ENCODE measurements around the gene MAP3K8.
"Not testable (repeated sequence)": the region's sequence is repeated elsewhere in the genome, so short reads cannot be mapped to it uniquely, and the experiment has no call there.

The MAP3K8 gene

DNA sequence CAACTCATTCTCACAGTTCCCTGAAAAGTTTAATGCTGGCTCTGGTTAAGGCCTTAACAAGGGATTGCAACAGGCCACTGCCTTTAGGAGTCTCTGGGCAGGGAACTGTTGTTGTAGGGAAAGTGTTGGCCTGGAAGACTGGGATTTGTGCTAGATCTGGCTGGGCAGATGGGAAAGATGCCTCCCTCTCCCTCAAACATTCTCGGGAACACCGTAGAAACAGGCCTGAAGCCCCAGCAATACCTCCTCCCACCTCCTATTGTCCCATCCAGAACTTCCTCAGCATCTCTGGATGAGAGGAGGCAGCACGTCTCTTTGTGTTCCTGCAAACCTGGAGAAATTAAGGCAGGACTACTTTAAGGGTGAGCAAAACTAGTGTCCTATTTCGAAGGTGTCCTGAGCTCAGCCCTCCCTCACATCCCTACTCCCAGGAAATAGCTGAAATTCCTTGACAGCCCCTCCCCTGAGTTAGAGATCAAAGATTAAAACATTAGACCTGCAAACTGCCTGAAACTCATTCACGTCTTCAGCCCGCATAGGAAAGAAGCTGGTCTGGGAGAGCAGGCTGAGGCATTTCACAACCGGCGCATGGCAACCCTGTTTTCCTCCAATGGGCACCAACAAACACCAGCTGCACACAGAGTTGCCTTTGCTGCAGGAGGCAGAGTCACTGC lies 10.9 kb upstream of the MAP3K8 start:
- DNase-seq (ENCODE audit: low read depth in 2 of 2) = no peak

DNA sequence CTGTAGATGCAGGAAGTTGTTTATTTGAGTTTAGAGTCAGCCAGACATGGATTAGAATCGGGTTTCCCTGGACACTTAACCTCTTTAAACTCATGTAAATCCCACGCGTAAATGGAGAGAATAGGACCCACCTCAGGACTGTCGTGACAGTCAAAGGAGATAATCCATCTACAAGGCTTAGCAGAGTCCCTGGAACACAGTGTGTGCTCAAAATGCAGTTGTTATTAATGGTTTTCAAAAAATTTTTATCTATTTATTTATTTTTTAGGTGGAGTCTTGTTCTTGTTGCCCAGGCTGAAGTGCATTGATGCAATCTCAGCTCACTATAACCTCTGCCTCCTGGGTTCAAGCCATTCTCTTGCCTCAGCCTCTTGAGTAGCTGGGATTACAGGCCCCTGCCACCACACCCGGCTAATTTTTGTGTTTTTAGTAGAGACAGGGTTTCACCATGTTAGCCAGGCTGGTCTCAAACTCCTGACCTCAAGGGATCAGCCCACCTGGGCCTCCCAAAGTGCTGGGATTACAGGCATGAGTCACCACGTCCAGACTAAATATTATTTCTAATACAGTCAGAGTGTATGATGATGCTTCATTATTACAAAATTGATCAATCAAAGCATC lies 10.2 kb upstream of the MAP3K8 start:
- not testable (repeated sequence) for DNase-seq (ENCODE audit: low read depth in 2 of 2)

DNA sequence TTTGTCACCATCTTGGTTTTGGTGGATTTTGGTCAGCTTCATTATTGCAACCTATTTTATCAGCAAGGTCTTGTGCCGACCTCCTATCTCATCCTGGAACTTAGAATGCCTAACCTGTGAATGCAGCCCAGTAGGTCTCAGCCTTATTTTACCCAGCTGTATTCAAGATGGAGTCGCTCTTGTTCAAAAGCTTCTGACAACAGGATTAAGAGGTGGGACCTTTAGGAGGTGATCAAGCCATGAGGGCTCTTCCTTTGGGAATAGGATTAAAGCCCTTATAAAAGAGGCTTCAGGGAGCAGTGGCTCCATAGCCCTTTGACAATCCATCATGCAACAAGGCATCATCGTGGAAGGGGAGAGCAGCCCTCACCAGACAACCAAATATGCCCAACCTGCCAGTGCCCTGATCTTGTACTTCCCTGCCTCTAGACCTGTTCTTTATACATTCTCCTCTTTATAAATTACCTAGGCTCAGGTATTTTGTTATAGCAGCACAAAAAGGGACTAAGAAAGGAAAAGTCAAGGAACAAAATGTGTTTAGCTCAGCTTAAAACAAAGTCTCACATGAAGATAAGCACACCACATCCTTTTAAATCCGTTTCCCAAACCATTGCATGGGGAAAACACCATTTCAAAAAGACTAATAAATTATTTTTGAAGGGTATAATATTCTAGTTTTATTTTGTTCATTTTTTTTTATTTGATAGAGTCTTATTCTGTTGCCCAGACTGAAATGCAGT lies 8.5 kb upstream of the MAP3K8 start:
- no peak for DNase-seq (ENCODE audit: low read depth in 2 of 2)

DNA sequence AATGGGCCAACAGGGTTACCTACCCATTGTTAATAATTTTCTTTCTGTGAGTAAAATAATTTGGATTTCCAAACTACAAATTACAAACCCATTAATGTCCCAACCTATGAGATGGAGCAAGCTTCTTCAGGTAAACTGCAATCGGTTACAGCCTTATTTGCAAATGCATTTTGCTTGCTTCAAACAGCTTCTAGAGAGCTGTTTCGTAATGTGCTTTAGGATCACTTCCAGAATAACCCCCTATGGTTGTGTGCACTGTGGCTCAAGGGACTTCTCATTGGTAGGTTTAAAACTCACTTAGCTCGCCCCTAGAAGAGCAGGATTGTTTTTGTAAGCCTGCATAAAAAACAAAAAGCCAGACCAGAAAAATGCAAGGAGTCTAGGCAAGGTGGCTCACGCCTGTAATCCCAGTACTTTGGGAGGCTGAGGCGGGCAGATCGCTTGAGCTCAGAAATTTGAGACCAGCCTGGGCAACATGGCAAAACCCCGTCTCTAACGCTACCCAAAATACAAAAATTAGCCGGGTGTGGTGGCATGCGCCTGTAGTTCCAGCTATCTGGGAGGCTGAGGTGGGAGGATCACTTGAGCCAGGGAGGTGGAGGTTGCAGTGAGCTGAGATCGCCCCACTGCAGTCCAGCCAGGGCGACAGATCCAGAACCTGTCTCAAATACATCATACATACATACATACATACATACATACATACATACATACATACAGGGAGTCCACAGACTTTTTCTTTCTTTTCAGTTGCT lies 3.3 kb upstream of the MAP3K8 start:
- DNase-seq (ENCODE audit: low read depth in 2 of 2) = no peak

DNA sequence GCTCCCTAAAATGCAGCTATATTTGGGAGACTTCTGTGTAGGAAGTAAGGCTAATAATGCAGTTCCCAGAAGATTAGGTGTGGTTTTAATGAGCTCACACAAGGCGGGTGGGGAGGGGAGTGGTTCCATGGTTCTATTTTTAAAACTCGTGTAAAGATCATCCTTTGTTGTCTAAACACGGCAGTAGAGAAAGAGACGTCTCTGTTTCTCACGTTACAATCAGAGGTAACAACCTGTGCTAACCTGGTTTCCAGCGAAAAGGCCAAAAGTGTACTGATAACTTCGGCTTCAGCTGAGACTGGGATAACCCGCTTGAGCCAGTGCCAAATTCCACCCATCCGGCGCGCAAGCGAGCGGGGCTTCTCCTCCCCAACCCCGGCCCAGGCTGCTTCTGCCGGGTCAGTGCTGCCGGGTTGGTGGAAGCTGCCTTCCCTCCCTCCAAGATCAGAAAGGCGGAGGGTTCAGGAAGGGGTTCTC lies 2.5 kb upstream of the MAP3K8 start:
- no peak for DNase-seq (ENCODE audit: low read depth in 2 of 2)

DNA sequence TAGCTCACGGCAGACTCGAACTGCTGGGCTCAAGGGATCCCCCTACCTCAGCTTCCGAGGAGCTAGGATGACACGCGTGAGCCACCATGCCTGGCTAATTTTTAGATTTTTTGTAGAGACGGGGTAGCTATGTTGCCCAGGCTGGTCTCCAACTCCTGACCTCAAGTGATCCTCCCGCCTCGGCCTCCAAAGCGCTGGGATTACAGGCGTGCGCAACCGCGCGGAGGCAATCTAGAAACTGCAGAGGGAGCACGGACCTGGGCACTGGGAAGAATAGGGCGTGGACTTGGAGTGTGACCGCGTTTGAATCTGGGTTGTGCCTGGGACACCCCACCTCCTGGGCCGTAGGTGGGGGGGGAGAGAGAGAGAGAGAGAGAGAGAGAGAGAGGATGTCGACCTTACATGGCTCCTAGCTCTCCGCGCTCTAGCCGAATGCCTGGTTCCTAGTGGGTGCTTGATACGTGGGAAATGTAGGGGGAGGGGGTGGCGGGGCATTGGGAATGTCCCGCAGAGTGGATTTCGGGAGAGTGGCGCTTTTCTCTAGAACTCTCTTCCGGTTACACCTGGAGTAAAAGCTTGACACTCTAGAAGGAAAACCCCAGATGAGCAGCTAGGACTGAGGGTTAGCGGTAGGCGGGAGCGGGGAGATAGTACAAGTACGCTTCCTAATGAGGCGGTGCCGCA lies 1.2 kb upstream of the MAP3K8 start:
- no peak for DNase-seq (ENCODE audit: low read depth in 2 of 2)

DNA sequence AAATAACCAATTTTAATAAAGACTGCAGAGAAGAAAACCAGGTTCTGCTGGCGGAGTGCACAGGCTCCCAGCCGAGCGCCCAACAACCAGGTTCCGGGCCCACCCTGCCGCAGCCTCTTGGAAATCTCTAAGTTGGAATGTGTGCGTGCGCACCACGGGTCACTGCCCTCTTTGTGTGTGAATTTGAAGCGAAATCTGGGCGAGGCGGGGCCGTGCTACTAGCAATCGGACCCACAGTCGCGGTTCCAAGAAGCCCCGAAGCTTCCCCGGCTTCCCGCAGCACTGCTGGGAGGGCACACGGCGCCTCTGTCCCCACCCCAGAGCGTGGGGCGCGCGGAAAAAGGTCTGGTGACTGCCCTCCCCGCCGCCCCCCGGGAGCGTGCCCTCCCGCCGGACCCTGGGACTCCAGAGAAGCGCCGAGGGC lies 666 bp upstream of the MAP3K8 start:
- DNase-seq (ENCODE audit: low read depth in 2 of 2) = no peak

DNA sequence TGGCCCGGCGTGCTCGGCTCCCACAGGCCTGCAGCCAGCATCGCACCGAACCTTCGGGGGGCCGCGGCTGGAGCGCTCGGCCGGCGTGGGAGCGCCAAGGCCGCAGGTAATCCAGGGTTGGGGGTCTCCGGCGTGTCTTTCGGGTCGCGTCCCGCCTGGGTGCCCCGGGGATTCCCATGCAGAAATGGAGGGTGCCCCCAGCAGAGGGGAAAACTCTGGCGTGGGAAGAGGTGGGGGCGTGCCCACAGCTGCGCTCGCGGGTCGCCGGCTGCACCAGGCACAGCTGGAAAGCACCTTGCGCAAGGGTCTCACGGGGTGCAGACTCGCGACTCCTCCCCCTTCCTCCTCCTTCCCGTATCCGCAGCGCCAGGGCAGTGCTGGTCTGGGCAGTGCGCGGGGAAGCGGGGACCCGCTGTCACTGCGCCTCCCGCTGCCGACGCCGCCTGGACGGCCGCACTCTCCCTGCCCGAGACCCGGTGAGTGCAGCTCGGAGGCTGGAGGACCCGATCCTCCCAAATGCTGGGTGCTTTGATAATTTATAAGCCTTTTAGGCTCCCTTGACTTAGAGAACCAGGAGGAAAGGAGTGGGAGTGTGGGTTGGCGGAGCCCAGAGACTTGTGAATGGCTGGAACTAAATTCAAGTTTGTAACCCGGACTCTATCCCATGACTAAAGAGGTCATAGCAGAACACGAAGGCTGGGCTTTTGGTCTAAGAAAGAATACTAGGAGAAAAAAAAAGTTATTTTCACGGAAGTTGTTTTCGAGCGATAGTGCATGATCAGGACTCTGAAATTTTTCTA lies 489 bp downstream of the MAP3K8 start:
- DNase-seq (ENCODE audit: low read depth in 2 of 2) = no peak

DNA sequence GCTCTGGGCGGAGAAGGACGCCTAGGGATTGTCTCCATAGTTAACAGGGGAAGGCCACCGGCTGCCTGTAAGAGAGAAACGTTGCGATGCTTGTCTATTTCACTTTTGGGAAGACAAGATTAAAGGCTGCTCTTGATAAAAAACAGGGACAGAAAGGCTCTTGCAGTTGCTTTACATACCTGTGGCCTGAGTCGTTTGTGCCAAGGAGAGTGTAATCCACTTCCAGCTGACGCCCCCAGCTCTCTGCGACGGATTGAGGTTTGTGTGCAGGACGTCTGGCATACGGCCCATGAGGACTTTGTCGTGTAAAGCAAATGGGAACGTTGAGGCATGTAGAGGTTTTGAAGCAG lies 1.1 kb downstream of the MAP3K8 start:
- no peak for DNase-seq (ENCODE audit: low read depth in 2 of 2)

DNA sequence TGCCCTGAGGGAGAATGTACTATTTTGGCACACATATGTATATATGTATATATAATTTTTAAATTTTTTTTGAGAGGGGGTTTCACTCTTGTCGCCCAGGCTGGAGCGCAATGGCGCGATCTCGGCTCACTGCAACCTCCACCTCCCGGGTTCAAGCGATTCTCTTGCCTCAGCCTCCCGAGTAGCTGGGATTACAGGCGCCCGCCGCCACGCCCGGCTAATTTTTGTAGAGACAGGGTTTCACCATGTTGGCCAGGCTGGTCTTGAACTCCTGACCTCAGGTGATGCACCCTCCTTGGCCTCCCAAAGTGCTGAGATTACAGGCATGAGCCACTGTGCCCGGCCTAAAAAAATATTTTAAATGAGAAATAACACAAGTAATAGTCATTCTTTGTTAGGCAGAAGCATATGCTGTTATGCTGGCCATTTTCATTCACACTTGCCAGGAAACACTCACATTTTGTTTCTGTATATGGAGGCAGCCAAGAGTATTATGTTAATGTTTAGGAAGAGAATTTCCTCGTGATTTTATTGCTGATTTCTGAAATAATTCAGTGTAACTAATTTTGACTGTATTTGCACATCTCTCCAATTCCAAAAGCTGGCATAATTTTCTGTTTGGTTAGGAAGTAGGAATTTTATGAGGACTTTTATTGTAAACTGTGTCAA lies 1.6 kb downstream of the MAP3K8 start:
- not testable (repeated sequence) for DNase-seq (ENCODE audit: low read depth in 2 of 2)

DNA sequence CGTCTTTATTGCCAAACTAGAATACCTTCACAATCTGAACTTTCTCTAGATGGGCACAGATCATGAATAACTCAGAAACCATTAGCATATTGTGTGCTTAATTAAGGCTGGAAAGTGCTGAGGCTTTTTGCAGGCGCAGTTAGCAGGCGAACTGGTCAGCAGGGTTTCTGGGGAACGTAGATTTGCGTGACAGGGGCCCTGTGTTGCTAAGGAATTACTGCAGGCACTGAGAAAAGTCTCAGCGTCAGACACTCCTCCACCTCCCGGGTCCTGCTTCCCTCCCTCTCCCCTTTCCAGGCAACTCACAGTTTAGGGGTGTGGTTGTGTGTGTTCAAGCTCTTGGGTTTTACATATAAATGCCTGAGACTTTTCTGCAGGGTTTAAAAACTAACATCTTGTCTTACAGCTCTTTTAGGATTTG lies 2.2 kb downstream of the MAP3K8 start:
- no peak for DNase-seq (ENCODE audit: low read depth in 2 of 2)

DNA sequence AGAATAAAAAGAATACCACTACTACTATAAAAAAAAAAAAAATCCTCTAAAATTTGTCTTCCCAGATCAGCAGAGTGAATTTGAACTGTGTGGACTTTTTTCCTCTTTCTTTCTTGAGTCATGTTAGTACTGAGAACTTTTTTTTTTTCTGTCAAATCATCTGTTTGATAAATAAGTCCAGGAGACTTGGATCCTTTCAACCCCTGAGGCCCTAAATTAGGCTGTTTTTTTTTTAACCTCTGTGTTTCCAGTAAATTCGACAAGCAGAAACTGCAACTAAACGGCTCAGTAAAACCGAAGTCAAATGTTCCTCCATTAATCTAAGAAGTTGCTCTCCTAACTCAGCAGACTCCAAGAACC lies 2.7 kb downstream of the MAP3K8 start:
- no peak for DNase-seq (ENCODE audit: low read depth in 2 of 2)

DNA sequence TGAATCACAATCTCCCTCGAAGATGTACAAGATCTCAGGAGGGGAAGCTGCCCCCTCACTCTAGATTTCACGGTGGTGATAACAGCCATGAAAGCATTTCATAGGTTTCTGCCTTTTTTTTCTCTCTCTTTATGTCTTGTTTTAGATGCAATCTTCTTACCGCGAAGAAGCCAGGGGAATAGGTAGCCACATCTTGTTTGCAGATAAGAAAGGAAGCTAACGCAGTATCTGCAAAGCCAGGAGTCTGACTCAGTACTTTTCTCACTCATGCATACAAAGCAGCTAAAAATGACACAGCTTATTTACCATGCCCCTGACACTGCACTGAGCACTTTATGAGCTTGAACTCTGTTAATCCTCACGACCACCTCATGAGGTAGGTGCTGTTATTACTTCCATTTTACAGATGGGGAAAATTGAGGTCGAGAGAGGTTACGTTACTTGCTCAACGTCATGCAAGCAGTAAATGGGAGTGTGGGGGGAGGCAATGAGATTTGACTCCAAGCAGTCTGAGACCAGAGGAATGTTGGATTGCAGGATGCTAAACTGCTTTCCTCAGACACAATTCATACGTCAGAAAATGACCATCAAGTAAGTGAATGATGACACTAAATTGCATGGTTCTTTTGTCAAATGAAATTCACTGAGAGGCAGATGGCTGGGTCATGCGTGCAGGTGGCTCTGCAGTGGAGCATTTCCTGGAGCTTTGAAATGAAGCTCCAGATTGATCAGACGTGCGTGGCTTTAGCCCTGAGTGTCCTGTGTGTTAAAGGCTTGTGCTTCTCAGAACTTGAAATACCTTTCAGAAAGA lies 3.3 kb downstream of the MAP3K8 start:
- DNase-seq (ENCODE audit: low read depth in 2 of 2) = no peak

DNA sequence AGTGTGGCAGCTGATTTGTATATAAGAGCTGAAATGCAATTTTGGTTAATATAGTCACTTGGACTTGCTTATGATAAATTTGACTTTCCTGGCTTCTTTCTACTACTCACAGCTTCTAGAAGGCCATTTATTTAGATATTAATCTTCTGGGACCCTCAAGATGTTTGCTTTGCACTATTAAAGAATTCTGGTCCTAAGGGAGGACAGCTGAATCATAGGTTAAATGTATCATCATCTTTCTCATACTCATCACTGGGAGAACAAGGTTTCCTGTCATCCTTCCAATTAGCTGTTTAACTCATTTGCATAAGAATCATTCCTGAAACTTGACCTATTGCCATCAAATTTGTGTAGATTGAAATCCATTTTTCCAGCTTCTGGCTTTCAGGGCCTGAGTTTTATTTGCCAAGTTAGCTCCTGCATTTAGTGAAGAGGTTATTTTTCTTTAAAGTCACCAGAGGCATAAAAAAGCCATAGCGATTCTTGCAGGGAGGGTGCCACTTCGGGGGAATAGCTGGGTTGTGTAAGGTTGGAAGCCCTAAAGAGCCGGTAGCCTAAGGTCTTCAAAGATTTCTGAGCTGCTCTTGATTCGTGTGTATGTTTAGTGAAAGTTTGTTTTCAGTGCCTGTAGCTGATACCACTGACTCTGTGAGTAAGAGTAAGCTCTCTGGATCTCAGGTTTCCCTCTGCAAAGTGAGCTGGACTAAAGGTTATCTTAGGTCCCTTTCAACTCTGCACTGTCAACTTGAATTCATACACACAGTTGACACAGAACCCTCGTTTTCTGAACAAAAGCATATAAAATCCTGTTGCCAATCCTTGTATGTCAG lies 4.3 kb downstream of the MAP3K8 start:
- no peak for DNase-seq (ENCODE audit: low read depth in 2 of 2)

DNA sequence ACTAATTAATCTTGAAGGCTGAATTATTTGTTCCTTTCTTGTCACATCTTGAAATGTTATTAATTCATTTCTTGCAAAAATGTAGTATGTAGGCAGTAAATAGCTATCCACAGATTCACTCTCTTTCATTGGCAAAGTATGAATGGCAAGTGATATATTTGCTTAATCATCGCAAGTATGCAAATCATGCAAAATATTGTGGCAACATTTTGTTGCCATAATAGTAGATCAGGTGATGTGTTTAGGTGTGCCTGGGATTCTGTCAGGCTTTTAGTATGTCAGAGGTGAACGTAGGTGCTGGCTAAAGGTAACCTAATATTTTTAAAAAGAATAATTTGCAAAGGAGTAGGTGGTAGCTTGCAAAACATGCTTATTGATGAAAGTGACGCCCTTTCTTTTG lies 5.9 kb downstream of the MAP3K8 start:
- DNase-seq (ENCODE audit: low read depth in 2 of 2) = no peak

DNA sequence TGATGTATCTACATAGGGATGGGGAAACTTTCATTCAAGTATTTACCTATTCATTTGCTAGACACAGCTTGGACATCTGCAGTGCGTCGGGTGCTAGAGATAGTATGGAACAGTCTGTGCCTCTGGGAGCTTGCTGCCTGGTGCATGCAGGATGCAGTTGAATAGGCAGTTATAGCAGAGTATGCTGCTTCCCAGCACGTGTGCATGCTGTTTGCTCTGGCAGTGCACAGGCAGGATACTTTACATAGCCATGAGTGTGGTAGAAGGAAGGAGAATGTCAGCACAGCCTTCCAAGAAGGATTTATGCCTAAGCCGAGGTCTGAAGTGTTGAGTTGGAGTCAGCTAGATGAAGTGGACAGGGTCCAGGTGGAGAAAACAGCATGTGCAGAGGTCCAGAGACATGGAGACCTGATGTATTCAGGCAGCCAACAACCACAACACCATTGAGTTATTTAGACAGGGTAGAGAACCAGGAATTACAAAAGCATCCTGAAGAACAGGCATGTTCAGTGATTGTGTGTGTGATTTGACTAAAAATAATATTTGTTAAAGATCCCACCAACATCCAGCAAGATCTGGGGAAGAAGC lies 8.1 kb downstream of the MAP3K8 start:
- DNase-seq (ENCODE audit: low read depth in 2 of 2) = no peak

DNA sequence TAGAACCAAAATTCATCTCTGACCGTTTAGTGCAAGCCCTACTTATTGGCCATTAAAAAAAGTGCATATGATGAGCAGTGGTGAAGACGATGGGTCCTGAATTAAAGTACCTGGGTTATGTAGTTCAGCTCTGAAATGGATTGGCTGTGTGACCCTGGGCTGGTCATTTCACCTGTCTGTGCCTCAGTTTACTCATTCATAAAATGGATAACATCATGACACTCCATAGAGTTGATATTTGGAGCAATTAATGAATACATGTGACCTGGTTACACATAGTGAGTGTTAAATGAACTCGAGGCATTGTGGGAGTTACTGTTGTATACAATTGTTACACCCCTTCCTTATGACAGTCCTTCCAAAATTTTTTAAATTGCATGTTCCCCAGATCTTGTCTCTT lies 9.1 kb downstream of the MAP3K8 start:
- no peak for DNase-seq (ENCODE audit: low read depth in 2 of 2)

DNA sequence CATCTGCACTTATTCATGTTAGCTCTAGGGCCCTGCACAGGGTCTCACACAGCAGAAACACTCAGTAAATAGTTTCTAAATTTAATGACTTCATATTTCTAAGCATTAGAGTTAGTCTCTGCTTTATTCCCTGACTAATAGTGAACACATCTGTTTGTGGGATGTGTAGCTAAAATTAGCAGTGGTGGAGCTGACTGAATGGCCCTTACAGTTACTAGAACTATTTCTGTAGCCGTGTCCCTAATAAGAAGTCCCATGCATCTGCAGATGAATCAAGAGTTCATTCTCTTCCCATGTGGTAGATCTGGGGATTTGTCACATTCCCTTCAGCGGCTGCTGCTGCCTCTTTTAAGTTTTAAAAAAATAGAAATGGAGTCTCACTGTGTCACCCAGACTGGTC lies 11.7 kb downstream of the MAP3K8 start:
- peak; percentile 76 to 81 for DNase-seq (ENCODE audit: low read depth in 2 of 2)
